Endothelial cell (in vitro differentiated cells): ENCODE results near the gene GRID1. TPM values are rescaled to one million over a fixed set of nuclear protein-coding genes. Genes with fewer than 3 reads are reported as not detected.

Experiments
- DNase-seq: peaks from one replicate; pipeline ENCODE4 v3.0.0; 2021; ENCODE audit warnings: low spot score
- H3K27ac Mint-ChIP-seq: one replicate; pipeline ENCODE4 v1.8.0; 2021; ENCODE audit warnings: mixed read lengths, inconsistent platforms; ENCODE audit not compliant: unreplicated experiment
- H3K27me3 Mint-ChIP-seq: one replicate; pipeline ENCODE4 v1.8.0; 2021; ENCODE audit warnings: mild to moderate bottlenecking, moderate library complexity, mixed read lengths, inconsistent platforms; ENCODE audit not compliant: unreplicated experiment
- H3K36me3 Mint-ChIP-seq: one replicate; pipeline ENCODE4 v1.8.0; 2021; ENCODE audit warnings: mild to moderate bottlenecking, low read depth, mixed read lengths, inconsistent platforms; ENCODE audit not compliant: unreplicated experiment
- H3K4me1 Mint-ChIP-seq: one replicate; pipeline ENCODE4 v1.8.0; 2021; ENCODE audit warnings: mild to moderate bottlenecking, mixed read lengths, inconsistent platforms; ENCODE audit not compliant: unreplicated experiment
- H3K4me3 Mint-ChIP-seq: one replicate; pipeline ENCODE4 v1.8.0; 2021; ENCODE audit warnings: mild to moderate bottlenecking, mixed read lengths, inconsistent platforms; ENCODE audit not compliant: unreplicated experiment
- H3K9me3 Mint-ChIP-seq: one replicate; pipeline ENCODE4 v1.8.0; 2021; ENCODE audit warnings: mixed read lengths, inconsistent platforms; ENCODE audit not compliant: unreplicated experiment
- CTCF ChIP-seq: fragments of 200-600 bp; sonication (generic); IDR thresholded peaks from one replicate; pipeline ENCODE4 v1.5.0; 2021; ENCODE audit warnings: antibody characterized with exemption; ENCODE audit not compliant: unreplicated experiment
- total RNA-seq: library from RNA; stranded (reverse); fragmentation: NEBNext Ultra II Directional; extraction: Animal tissue kit (Norgen Biotek cat#: 25700); gene quantifications from one replicate; pipeline ENCODE4 v1.2.1, GENCODE V29; 2021; ENCODE audit not compliant: unreplicated experiment

Gene GRID1
- total RNA-seq, 1 donor from 2014 or later = 0.26 TPM

DNA sequence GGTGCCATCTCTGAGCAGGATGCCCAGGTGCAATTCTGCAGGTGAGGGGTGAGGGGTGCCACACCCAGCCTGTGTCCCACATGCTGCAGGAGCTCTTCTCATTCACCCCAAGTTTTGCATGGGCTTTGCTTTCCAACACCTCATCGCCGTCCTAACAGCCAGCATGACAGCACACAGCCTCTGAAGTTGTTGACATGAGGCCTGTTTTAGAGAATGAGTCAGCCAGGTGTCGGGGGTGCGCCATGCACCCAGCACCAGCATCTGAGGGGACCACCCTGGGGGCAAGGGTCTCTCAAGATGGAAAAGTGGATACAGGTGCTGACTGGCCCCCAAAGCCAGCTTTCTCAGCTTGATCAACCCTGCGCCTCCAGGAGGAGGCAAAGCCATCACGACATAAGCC lies 146.0 kb downstream of the GRID1 start:
- Mint-ChIP-seq H3K4me3 (no peak overlapping the region), H3K27me3 (peaks cover 13% of the 10 kb centered on the region), H3K36me3 (no peaks in the 10 kb centered on the region), H3K4me1 (peaks cover 3% of the 10 kb centered on the region), H3K27ac (no peak overlapping the region), H3K9me3 (no peaks in the 10 kb centered on the region)
- no peak for DNase-seq
- no peak for TF ChIP-seq CTCF

DNA sequence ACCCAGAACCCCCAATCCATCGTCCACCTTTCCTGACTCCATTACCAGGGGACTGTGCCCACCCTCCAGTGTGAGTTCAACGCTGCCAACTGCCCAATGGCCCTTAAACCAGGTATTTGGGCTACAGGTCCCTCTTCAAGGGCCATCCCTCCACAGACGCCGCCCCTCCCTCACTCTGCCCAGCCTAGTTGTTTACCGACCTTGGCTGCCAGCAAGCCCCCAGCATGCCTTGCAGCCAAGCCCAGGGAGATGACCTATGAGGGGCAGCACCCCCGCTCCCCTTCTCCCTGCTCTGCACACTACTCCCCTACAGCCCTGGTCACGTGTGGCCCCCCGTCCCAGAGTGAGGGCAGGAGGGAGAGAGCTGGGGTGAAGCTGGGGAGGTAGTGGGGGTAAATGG lies 147.3 kb downstream of the GRID1 start:
- Mint-ChIP-seq H3K27ac (no peak overlapping the region), H3K36me3 (no peaks in the 10 kb centered on the region), H3K4me1 (no peaks in the 10 kb centered on the region), H3K27me3 (peaks cover 12% of the 10 kb centered on the region), H3K9me3 (no peaks in the 10 kb centered on the region), H3K4me3 (no peak overlapping the region)
- TF ChIP-seq CTCF = no peak
- no peak for DNase-seq

GRCh38 chr10:86218842-86219241 lies 147.8 kb downstream of the GRID1 start:
- H3K4me1 Mint-ChIP-seq = no peaks in the 10 kb centered on the region
- no peak overlapping the region for H3K4me3 Mint-ChIP-seq
- TF ChIP-seq CTCF = no peak
- DNase-seq = no peak
- no peaks in the 10 kb centered on the region for H3K9me3 Mint-ChIP-seq
- H3K36me3 Mint-ChIP-seq = no peaks in the 10 kb centered on the region
- H3K27ac Mint-ChIP-seq = no peak overlapping the region
- H3K27me3 Mint-ChIP-seq = peaks cover 12% of the 10 kb centered on the region

DNA sequence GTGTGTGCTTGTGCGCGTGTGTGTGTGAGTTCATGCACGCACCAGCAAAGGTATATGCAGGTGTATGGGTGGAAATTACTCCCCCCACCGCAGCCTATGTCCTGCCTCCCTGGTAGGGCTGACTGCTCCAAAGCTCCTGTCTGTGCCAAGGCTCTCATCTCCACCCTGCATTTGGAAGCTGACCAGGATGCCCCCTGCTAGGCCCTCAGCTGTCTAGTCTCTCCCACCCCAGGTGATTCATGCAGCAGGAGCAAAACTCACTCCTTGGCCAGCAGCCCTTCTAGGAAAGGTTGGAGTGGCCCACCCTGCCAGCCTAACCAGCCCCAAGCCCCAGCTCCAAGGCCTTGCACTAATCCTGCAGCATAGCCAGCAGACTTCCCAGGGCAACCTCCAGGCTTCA lies 148.4 kb downstream of the GRID1 start:
- Mint-ChIP-seq H3K9me3 (no peaks in the 10 kb centered on the region), H3K27ac (no peak overlapping the region), H3K27me3 (peaks cover 12% of the 10 kb centered on the region), H3K36me3 (no peaks in the 10 kb centered on the region), H3K4me3 (no peak overlapping the region), H3K4me1 (no peaks in the 10 kb centered on the region)
- DNase-seq = no peak
- no peak for TF ChIP-seq CTCF

DNA sequence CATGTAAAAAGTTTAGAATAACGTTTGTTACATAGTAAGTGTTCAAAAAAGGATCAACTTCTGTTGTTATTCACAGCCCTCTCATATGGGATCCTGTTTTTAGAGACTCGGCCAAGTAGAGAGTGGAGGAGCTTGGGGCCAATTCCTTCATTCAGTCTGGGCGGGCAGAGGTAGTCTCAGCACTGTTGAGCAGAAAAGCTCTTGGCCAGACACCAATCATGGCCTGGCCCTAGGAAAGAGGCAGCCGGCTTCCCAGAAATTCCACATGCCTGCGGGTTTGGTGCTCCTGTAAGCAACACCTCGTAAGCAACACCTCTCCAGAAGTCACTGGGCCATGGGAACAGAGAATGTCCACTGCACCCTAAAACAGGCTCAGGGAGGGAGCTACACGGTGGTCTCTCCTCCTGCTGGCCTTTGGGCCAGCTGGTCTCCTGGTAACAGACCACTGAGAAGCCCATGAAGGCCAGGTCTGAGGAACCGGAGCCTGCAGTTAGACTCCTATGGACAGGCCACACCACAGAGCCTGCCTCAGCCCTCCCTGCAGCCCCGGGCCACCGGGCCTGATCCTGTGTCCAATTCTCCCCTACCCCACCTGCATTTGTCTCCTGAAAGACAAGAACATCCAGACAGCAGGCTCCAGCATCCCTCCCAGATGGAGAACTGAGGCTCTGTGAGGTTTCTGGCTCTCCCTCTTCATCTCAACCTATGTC lies 149.1 kb downstream of the GRID1 start:
- no peak overlapping the region for H3K4me3 Mint-ChIP-seq
- TF ChIP-seq CTCF = no peak
- no peak overlapping the region for H3K27ac Mint-ChIP-seq
- peaks cover 12% of the 10 kb centered on the region for H3K27me3 Mint-ChIP-seq
- DNase-seq = no peak
- H3K9me3 Mint-ChIP-seq = no peaks in the 10 kb centered on the region
- no peaks in the 10 kb centered on the region for H3K36me3 Mint-ChIP-seq
- H3K4me1 Mint-ChIP-seq = no peaks in the 10 kb centered on the region
